ENCODE measurements around the gene RUNX1. TPM values are rescaled to one million over a fixed set of nuclear protein-coding genes. Genes with fewer than 3 reads are reported as not detected.

The RUNX1 gene
- total RNA-seq, 1 donor from 2014 or later, result 0.47 TPM

GRCh38 chr21:34800797-34801518 is 248.1 kb downstream of the RUNX1 start:
- H3K4me3 Mint-ChIP-seq (ENCODE audit: unreplicated experiment), result no peak overlapping the region

GRCh38 chr21:34799092-34799491 is 250.0 kb downstream of the RUNX1 start:
- Mint-ChIP-seq H3K4me1 (ENCODE audit: low read depth, unreplicated experiment) (no peaks in the 10 kb centered on the region), H3K27ac (ENCODE audit: unreplicated experiment) (no peak overlapping the region)
- TF ChIP-seq, protein P1, sequence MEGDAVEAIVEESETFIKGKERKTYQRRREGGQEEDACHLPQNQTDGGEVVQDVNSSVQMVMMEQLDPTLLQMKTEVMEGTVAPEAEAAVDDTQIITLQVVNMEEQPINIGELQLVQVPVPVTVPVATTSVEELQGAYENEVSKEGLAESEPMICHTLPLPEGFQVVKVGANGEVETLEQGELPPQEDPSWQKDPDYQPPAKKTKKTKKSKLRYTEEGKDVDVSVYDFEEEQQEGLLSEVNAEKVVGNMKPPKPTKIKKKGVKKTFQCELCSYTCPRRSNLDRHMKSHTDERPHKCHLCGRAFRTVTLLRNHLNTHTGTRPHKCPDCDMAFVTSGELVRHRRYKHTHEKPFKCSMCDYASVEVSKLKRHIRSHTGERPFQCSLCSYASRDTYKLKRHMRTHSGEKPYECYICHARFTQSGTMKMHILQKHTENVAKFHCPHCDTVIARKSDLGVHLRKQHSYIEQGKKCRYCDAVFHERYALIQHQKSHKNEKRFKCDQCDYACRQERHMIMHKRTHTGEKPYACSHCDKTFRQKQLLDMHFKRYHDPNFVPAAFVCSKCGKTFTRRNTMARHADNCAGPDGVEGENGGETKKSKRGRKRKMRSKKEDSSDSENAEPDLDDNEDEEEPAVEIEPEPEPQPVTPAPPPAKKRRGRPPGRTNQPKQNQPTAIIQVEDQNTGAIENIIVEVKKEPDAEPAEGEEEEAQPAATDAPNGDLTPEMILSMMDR (IDR thresholded peaks at IDR 0.05; ENCODE audit: partially characterized antibody, unreplicated experiment), result no peak

More at GRCh38 chr21:34800797-34801518, 248.1 kb downstream of the RUNX1 start:
- peaks cover 5% of the 10 kb centered on the region for H3K36me3 Mint-ChIP-seq (ENCODE audit: unreplicated experiment)
- H3K4me1 Mint-ChIP-seq (ENCODE audit: low read depth, unreplicated experiment), result no peaks in the 10 kb centered on the region
- DNase-seq, result no peak
- H3K9me3 Mint-ChIP-seq (ENCODE audit: unreplicated experiment), result no peaks in the 10 kb centered on the region
- TF ChIP-seq, protein P1 (IDR thresholded peaks at IDR 0.05; ENCODE audit: partially characterized antibody, unreplicated experiment), result no peak
- H3K27ac Mint-ChIP-seq (ENCODE audit: unreplicated experiment), result no peak overlapping the region
- H3K27me3 Mint-ChIP-seq (ENCODE audit: unreplicated experiment), result no peaks in the 10 kb centered on the region

GRCh38 chr21:34797921-34798535 is 251.1 kb downstream of the RUNX1 start:
- TF ChIP-seq, protein P1 (IDR thresholded peaks at IDR 0.05; ENCODE audit: partially characterized antibody, unreplicated experiment), result no peak
- no peaks in the 10 kb centered on the region for H3K27me3 Mint-ChIP-seq (ENCODE audit: unreplicated experiment)
- DNase-seq, result no peak
- H3K9me3 Mint-ChIP-seq (ENCODE audit: unreplicated experiment), result no peaks in the 10 kb centered on the region
- H3K36me3 Mint-ChIP-seq (ENCODE audit: unreplicated experiment), result no peaks in the 10 kb centered on the region
- H3K27ac Mint-ChIP-seq (ENCODE audit: unreplicated experiment), result no peak overlapping the region
- H3K4me1 Mint-ChIP-seq (ENCODE audit: low read depth, unreplicated experiment), result no peaks in the 10 kb centered on the region
- H3K4me3 Mint-ChIP-seq (ENCODE audit: unreplicated experiment), result no peak overlapping the region

More at GRCh38 chr21:34799092-34799491, 250.0 kb downstream of the RUNX1 start:
- H3K9me3 Mint-ChIP-seq (ENCODE audit: unreplicated experiment), result no peaks in the 10 kb centered on the region
- no peaks in the 10 kb centered on the region for H3K27me3 Mint-ChIP-seq (ENCODE audit: unreplicated experiment)
- DNase-seq, result no peak
- no peak overlapping the region for H3K4me3 Mint-ChIP-seq (ENCODE audit: unreplicated experiment)
- no peaks in the 10 kb centered on the region for H3K36me3 Mint-ChIP-seq (ENCODE audit: unreplicated experiment)

DNA sequence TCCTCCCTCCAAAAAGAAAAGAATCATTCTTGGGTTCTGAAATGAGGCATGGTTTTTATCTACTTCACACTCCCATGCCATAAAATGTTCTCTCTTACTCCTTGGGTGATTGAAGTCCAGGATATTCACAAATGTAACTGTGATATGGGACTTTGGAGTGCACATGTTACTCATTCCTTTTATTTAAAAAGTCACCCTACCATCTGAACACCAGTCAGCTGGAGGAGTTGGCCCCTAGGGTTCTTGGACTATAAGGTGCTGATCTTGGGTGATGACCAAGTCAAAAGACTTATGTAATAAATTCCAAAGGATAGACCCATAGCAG is 251.9 kb downstream of the RUNX1 start:
- no peak overlapping the region for H3K27ac Mint-ChIP-seq (ENCODE audit: unreplicated experiment)
- H3K9me3 Mint-ChIP-seq (ENCODE audit: unreplicated experiment), result no peaks in the 10 kb centered on the region
- H3K27me3 Mint-ChIP-seq (ENCODE audit: unreplicated experiment), result peaks cover 3% of the 10 kb centered on the region
- no peaks in the 10 kb centered on the region for H3K36me3 Mint-ChIP-seq (ENCODE audit: unreplicated experiment)
- no peak for DNase-seq
- H3K4me3 Mint-ChIP-seq (ENCODE audit: unreplicated experiment), result no peak overlapping the region
- H3K4me1 Mint-ChIP-seq (ENCODE audit: low read depth, unreplicated experiment), result no peaks in the 10 kb centered on the region
- TF ChIP-seq, protein P1 (IDR thresholded peaks at IDR 0.05; ENCODE audit: partially characterized antibody, unreplicated experiment), result no peak

- Mint-ChIP-seq H3K4me1 (ENCODE audit: low read depth, unreplicated experiment) (no peaks in the 10 kb centered on the region), H3K4me3 (ENCODE audit: unreplicated experiment) (no peak overlapping the region), H3K36me3 (ENCODE audit: unreplicated experiment) (no peaks in the 10 kb centered on the region), H3K27ac (ENCODE audit: unreplicated experiment) (no peak overlapping the region), H3K27me3 (ENCODE audit: unreplicated experiment) (peaks cover 3% of the 10 kb centered on the region), H3K9me3 (ENCODE audit: unreplicated experiment) (no peaks in the 10 kb centered on the region)
- TF ChIP-seq, protein P1 (IDR thresholded peaks at IDR 0.05; ENCODE audit: partially characterized antibody, unreplicated experiment), result no peak
- no peak for DNase-seq
Observed at GRCh38 chr21:34796518-34797200, 252.4 kb downstream of the RUNX1 start.

All from glutamatergic neuron (in vitro differentiated cells).